HG02623 (cell line): ENCODE results near the gene FAM72C.
"Not testable (repeated sequence)": the region's sequence is repeated elsewhere in the genome, so short reads cannot be mapped to it uniquely, and the experiment has no call there.

Experiments used
- ATAC-seq: cut with Tn5 transposase; IDR thresholded peaks from one replicate; pipeline ENCODE4 v1.9.1; 2021; ENCODE audit warnings: moderate library complexity; ENCODE audit not compliant: unreplicated experiment

The FAM72C gene

GRCh38 chr1:143918552-143918951, 53.2 kb downstream of the FAM72C start:
- ATAC-seq: not testable (repeated sequence)

- not testable (repeated sequence) for ATAC-seq
Observed at GRCh38 chr1:143913705-143914104, 58.1 kb downstream of the FAM72C start.
